HepG2 (cell line): ENCODE data around the gene MTFP1. TPM values are rescaled to one million over a fixed set of nuclear protein-coding genes. Genes with fewer than 3 reads are reported as not detected.

Source experiments
- ATAC-seq: fragments of 200-7000 bp; cut with Tn5 transposase; 3 replicates; pipeline ENCODE4 v1.9.1; 2020; ENCODE audit warnings: mild to moderate bottlenecking, moderate library complexity
- Bru-seq: library from RNA; stranded (reverse); fragments of 400-500 nt; gene quantifications from one replicate; lab custom pipeline; 2021; lab: Mats Ljungman, UMichigan
- BruChase-seq, 2 experiments: library from RNA; stranded (reverse); fragments of 400-500 nt; gene quantifications; one replicate each; lab custom pipeline; 2021; lab: Mats Ljungman, UMichigan
- BruUV-seq: library from RNA; stranded (reverse); fragments of 400-500 nt; replicated peaks from 2 replicates; lab custom pipeline; 2021; lab: Mats Ljungman, UMichigan
- CTCF ChIA-PET: fragments of 300-600 bp; formaldehyde crosslinking; extraction: SDS; loops from one replicate; lab custom pipeline; 2021; ENCODE audit warnings: low total read pairs, inconsistent platforms, low intra/inter-chr PET ratio; lab: Yijun Ruan, JAX
- POLR2A ChIA-PET: fragments of 350-600 bp; sonication (Branson Sonifier 250); formaldehyde crosslinking; loops from one replicate; lab custom pipeline; 2020; ENCODE audit warnings: antibody characterized with exemption, inconsistent platforms; lab: Yijun Ruan, JAX
- DNase-seq: peaks from one replicate; pipeline ENCODE4 v3.0.0-alpha.2; 2015; ENCODE audit warnings: low spot score
- FAIRE-seq: peaks from 3 replicates; lab custom pipeline; 2011; peaks lifted over from hg19 to GRCh38; lab: Jason Lieb, UNC
- H2AFZ ChIP-seq: one replicate; pipeline ENCODE4 v1.6.1; 2011; ENCODE audit warnings: low read length, inconsistent platforms
- H3K27ac ChIP-seq: fragments of 300-600 bp; 3 replicates; pipeline ENCODE4 v1.8.0; 2011; ENCODE audit warnings: mixed run types, mild to moderate bottlenecking, mixed read lengths, low read length, inconsistent platforms; ENCODE audit not compliant: insufficient read depth; ENCODE audit errors: extremely low read length
- H3K27me3 ChIP-seq, 2 experiments: fragments of 200-600 bp in 1 of 2; 2 replicates in 1 of 2; 3 replicates in 1 of 2; pipeline versions ENCODE4 v1.6.0 to v1.8.0; 2011; ENCODE audit warnings: low read length in 2 of 2, mild to moderate bottlenecking in 2 of 2, moderate library complexity in 2 of 2, inconsistent platforms in 1 of 2; ENCODE audit not compliant: insufficient read depth in 2 of 2, control insufficient read depth in 1 of 2
- H3K36me3 ChIP-seq, 2 experiments: fragments of 200-600 bp in 1 of 2; replicated peaks in 1 of 2; 2 replicates in 1 of 2; 3 replicates in 1 of 2; pipeline versions ENCODE4 v1.5.1 to v1.8.0; 2011; ENCODE audit warnings: low read length in 2 of 2, inconsistent platforms in 1 of 2; ENCODE audit not compliant: insufficient read depth in 2 of 2, control insufficient read depth in 1 of 2
- H3K4me1 ChIP-seq: 2 replicates; pipeline ENCODE4 v1.5.1; 2012; ENCODE audit warnings: low read length, inconsistent platforms; ENCODE audit not compliant: insufficient read depth
- H3K4me2 ChIP-seq: 2 replicates; pipeline ENCODE4 v1.6.0; 2011; ENCODE audit warnings: low read depth, low read length, inconsistent platforms
- H3K4me3 ChIP-seq, 3 experiments: fragments of 200-600 bp in 1 of 3; sonication (generic), shearing (Covaris generic) in 1 of 3; replicated peaks in 1 of 3; 2 replicates each; pipeline ENCODE4 v1.5.1; 2011 to 2016; ENCODE audit warnings: low read length in 3 of 3, inconsistent platforms in 2 of 3, low read depth in 2 of 3, mild to moderate bottlenecking in 2 of 3, control low read depth in 1 of 3, mixed read lengths in 1 of 3; ENCODE audit not compliant: insufficient read depth in 1 of 3
- H3K79me2 ChIP-seq: one replicate; pipeline ENCODE4 v1.6.1; 2011; ENCODE audit warnings: low read length, inconsistent platforms; ENCODE audit not compliant: insufficient read depth
- H3K9ac ChIP-seq: 2 replicates; pipeline ENCODE4 v1.6.0; 2011; ENCODE audit warnings: mild to moderate bottlenecking, low read depth, low read length, inconsistent platforms; ENCODE audit not compliant: insufficient read depth
- H3K9me3 ChIP-seq: 2 replicates; pipeline ENCODE4 v1.5.1; 2012; ENCODE audit warnings: mild to moderate bottlenecking, low read length
- H4K20me1 ChIP-seq: 2 replicates; pipeline ENCODE4 v1.6.0; 2011; ENCODE audit warnings: inconsistent platforms, mild to moderate bottlenecking, low read length, moderate library complexity; ENCODE audit not compliant: insufficient read depth
- CBX5 ChIP-seq: sonication (generic); formaldehyde crosslinking; IDR thresholded peaks from 2 replicates; pipeline ENCODE4 v1.4.0; 2020; ENCODE audit warnings: missing genetic modification reagents, borderline replicate concordance
- DMAP1 ChIP-seq: IDR thresholded peaks from 2 replicates; pipeline ENCODE4 v1.6.1; 2016
- FOXA1 ChIP-seq, 2 experiments: fragments of 450-650 bp in 1 of 2; sonication (generic) in 1 of 2; formaldehyde crosslinking in 1 of 2; IDR thresholded peaks; 2 replicates each; pipeline versions ENCODE4 v1.4.0 to v1.6.1; 2016 to 2020; ENCODE audit warnings: missing genetic modification reagents in 1 of 2
- KMT2B ChIP-seq: IDR thresholded peaks from 2 replicates; pipeline ENCODE4 v1.6.1; 2016; ENCODE audit warnings: missing genetic modification reagents, missing compliant biosample characterization
- SRF ChIP-seq: IDR thresholded peaks from 2 replicates; pipeline ENCODE4 v1.6.1; 2011; ENCODE audit warnings: mild to moderate bottlenecking, low read depth, low read length, moderate library complexity
- U2AF2 ChIP-seq: fragments of 200-400 bp; formaldehyde crosslinking; IDR thresholded peaks from 2 replicates; pipeline ENCODE4 v1.6.1; 2017; ENCODE audit warnings: low read depth, mild to moderate bottlenecking, low read length
- ZNF432 ChIP-seq: sonication (generic); formaldehyde crosslinking; IDR thresholded peaks from 2 replicates; pipeline ENCODE4 v1.5.0; 2020; ENCODE audit warnings: missing genetic modification reagents, mild to moderate bottlenecking, borderline replicate concordance
- ZNF530 ChIP-seq: sonication (generic); formaldehyde crosslinking; IDR thresholded peaks from 2 replicates; pipeline ENCODE4 v1.5.0; 2020; ENCODE audit warnings: low read depth, mild to moderate bottlenecking, missing genetic modification reagents
- ZNF547 ChIP-seq: sonication (generic); formaldehyde crosslinking; IDR thresholded peaks from 2 replicates; pipeline ENCODE4 v1.5.1; 2020; ENCODE audit warnings: mild to moderate bottlenecking, missing genetic modification reagents
- ZNF552 ChIP-seq: sonication (generic); formaldehyde crosslinking; IDR thresholded peaks from 2 replicates; pipeline ENCODE4 v1.9.0; 2022; ENCODE audit warnings: missing genetic modification reagents, mild to moderate bottlenecking, borderline replicate concordance
- ZNF761 ChIP-seq: sonication (generic); formaldehyde crosslinking; conservative IDR thresholded peaks from 2 replicates; pipeline ENCODE4 v1.4.0; 2020; ENCODE audit warnings: mild to moderate bottlenecking, missing genetic modification reagents
- ZNF782 ChIP-seq: sonication (generic); formaldehyde crosslinking; IDR thresholded peaks from 2 replicates; pipeline ENCODE4 v1.4.0; 2020; ENCODE audit warnings: missing genetic modification reagents, mild to moderate bottlenecking, borderline replicate concordance
- ZSCAN25 ChIP-seq: sonication (generic); formaldehyde crosslinking; IDR thresholded peaks from 2 replicates; pipeline ENCODE4 v1.8.0; 2022; ENCODE audit warnings: mild to moderate bottlenecking, missing genetic modification reagents
- WGBS: methylation state at CpG from one replicate; pipeline ENCODE4 v1.1.6; 2017; ENCODE audit warnings: low lambda C conversion rate; 5-methylcytosine and 5-hydroxymethylcytosine counted together
- in situ Hi-C: cut with HindIII; loops from 2 replicates; pipeline ENCODE4 v1.10.0; 2017; ENCODE audit warnings: low pct_unique_long_range_greater_than_20kb; ENCODE audit not compliant: extremely low pct_ligation_motif_present
- intact Hi-C: fragments of 100-400 bp; cut with micrococcal nuclease; formaldehyde crosslinking; loops from one replicate; pipeline ENCODE4 v1.10.0; 2022; ENCODE audit not compliant: unreplicated experiment
- long read RNA-seq, 2 experiments: library from RNA in 1 of 2; library from polyadenylated mRNA in 1 of 2; stranded (forward) in 1 of 2; unstranded in 1 of 2; transcript quantifications; one replicate each; pipeline ENCODE4 v2.0.0, GENCODE V29; 2019 to 2022
- polyA minus RNA-seq, 3 experiments: library from RNA; depleted of rRNA, polyadenylated mRNA; stranded (reverse); fragments of >200 nt; gene quantifications; 2 replicates each; pipeline ENCODE4 v1.2.3, GENCODE V29; 2011; ENCODE audit warnings: low replicate concordance in 1 of 3
- polyA plus RNA-seq, 8 experiments: library from polyadenylated mRNA; depleted of rRNA in 3 of 8; stranded (reverse) in 7 of 8; unstranded in 1 of 8; fragments of >200 nt; fragmentation: Illumina TruSeq in 4 of 8; extraction: Trizol in 4 of 8; gene quantifications; 2 replicates each; pipeline versions ENCODE4 v1.2.1 to v1.2.3, GENCODE V29; 2011 to 2016; ENCODE audit warnings: low read depth in 4 of 8, missing spikeins in 1 of 8, mixed read lengths in 1 of 8; ENCODE audit not compliant: insufficient read depth in 1 of 8
- total RNA-seq, 5 experiments: library from RNA; depleted of rRNA; stranded (reverse); fragments of >200 nt; fragmentation: Illumina TruSeq; extraction: Trizol; gene quantifications; 2 replicates each; pipeline ENCODE4 v1.2.3, GENCODE V29; 2016; ENCODE audit warnings: low read depth in 1 of 5
- TF ChIP-seq, protein P1 (sequence below): IDR thresholded peaks from 2 replicates; pipeline ENCODE4 v1.6.1; 2012; ENCODE audit warnings: low read depth, low read length, improper control_type of control experiment

MTFP1 gene, protein sequence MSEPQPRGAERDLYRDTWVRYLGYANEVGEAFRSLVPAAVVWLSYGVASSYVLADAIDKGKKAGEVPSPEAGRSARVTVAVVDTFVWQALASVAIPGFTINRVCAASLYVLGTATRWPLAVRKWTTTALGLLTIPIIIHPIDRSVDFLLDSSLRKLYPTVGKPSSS
- 40.3 and 45.6 TPM in 2 replicates for total RNA-seq (2016; rRNA removed; fragmentation: Illumina TruSeq; extraction: Trizol)
- 33.4 and 35.3 TPM in 2 replicates for total RNA-seq (2016; cell fraction: cytosol; rRNA removed; fragmentation: Illumina TruSeq; extraction: Trizol; ENCODE audit: low read depth)
- total RNA-seq (2016; cell fraction: insoluble cytoplasmic fraction; rRNA removed; fragmentation: Illumina TruSeq; extraction: Trizol): 40.9 and 46.1 TPM in 2 replicates
- 44.5 and 56.8 TPM in 2 replicates for total RNA-seq (2016; cell fraction: membrane; rRNA removed; fragmentation: Illumina TruSeq; extraction: Trizol)
- 24.5 and 30.0 TPM in 2 replicates for total RNA-seq (2016; cell fraction: nucleus; rRNA removed; fragmentation: Illumina TruSeq; extraction: Trizol)
- polyA plus RNA-seq (2011; rRNA removed): 29.5 TPM in 2 replicates
- 33.0 and 55.8 TPM in 2 replicates for polyA plus RNA-seq (2011; cell fraction: cytosol; rRNA removed)
- 33.3 and 33.4 TPM in 2 replicates for polyA plus RNA-seq (2011; cell fraction: nucleus; rRNA removed)
- polyA plus RNA-seq (2012): 16.5 and 23.5 TPM in 2 replicates
- polyA plus RNA-seq (2016; cell fraction: cytosol; fragmentation: Illumina TruSeq; extraction: Trizol; ENCODE audit: low read depth): 26.8 and 41.3 TPM in 2 replicates
- polyA plus RNA-seq (2016; cell fraction: insoluble cytoplasmic fraction; fragmentation: Illumina TruSeq; extraction: Trizol; ENCODE audit: low read depth): 32.6 and 35.9 TPM in 2 replicates
- 36.2 and 46.2 TPM in 2 replicates for polyA plus RNA-seq (2016; cell fraction: membrane; fragmentation: Illumina TruSeq; extraction: Trizol; ENCODE audit: low read depth)
- polyA plus RNA-seq (2016; cell fraction: nucleus; fragmentation: Illumina TruSeq; extraction: Trizol; ENCODE audit: insufficient read depth, low read depth): 42.3 and 44.8 TPM in 2 replicates
- polyA minus RNA-seq (2011; rRNA and poly(A)+ RNA removed; ENCODE audit: low replicate concordance): 41.9 and 45.1 TPM in 2 replicates
- polyA minus RNA-seq (2011; cell fraction: cytosol; rRNA and poly(A)+ RNA removed): 13.7 and 14.0 TPM in 2 replicates
- polyA minus RNA-seq (2011; cell fraction: nucleus; rRNA and poly(A)+ RNA removed): 5.2 and 9.7 TPM in 2 replicates
- Bru-seq, nascent RNA: percentile 47 among the genes with signal in this experiment
- BruChase-seq, experiment 1, labeled RNA remaining after a 6-hour chase: percentile 69 among the genes with signal in this experiment
- percentile 54 among the genes with signal in this experiment for BruChase-seq, experiment 2, labeled RNA remaining after a 2-hour chase
- long read RNA-seq, experiment 1, transcript MTFP1-202 (3 exons, 891 nt): minor isoform, 9 of 104 reads
- long read RNA-seq, experiment 1, transcript MTFP1-203 (4 exons, 912 nt): minor isoform, 12 of 104 reads
- long read RNA-seq, experiment 1, transcript MTFP1-201 (4 exons, 1,370 nt): major isoform, 63 of 104 reads
- long read RNA-seq, experiment 1, partial matches to known transcripts: 9 of 104 reads
- long read RNA-seq, experiment 1, other reads (novel, unspliced or antisense): 8 of 104 reads
- long read RNA-seq, experiment 2, transcript MTFP1-201 (4 exons, 1,370 nt): major isoform, 49 of 68 reads
- long read RNA-seq, experiment 2, transcript MTFP1-203 (4 exons, 912 nt): minor isoform, 5 of 68 reads
- long read RNA-seq, experiment 2, partial matches to known transcripts: 2 of 68 reads
- long read RNA-seq, experiment 2, other reads (novel, unspliced or antisense): 6 of 68 reads

- Histone ChIP-seq H3K4me2 (peak within 1 kb of the TSS; percentile 99), H3K4me1 (peaks cover 39% of the 10 kb centered on the region), H3K27me3 (no peaks in the 10 kb centered on the region), H3K36me3 (peaks cover 0 to 5% of the 10 kb centered on the region in 2 experiments; a peak in 2 of 5 replicates), H3K9me3 (no peaks in the 10 kb centered on the region), H3K79me2 (peaks cover 13% of the 10 kb centered on the region), H3K4me3 (peak within 1 kb of the TSS; percentile 68 to 89 (median 68)), H3K9ac (peak within 1 kb of the TSS; percentile 68), H2AFZ (peak within 1 kb of the TSS; percentile 64), H4K20me1 (no peaks in the 10 kb centered on the region), H3K27ac (peak within 1 kb of the TSS; percentile 70)
- ATAC-seq (peak; percentile 30), FAIRE-seq (no peak), DNase-seq (peak; percentile 66)
- intact Hi-C loops (loop anchor here (1.0 kb wide), 1 partner anchor 35 kb away; no protein-coding TSS in a partner anchor), in situ Hi-C loops (loop anchor here (5.0 kb wide), 1 partner anchor 34 kb away; no protein-coding TSS in a partner anchor)
- BruUV-seq: TSS peak; percentile 26
- whole genome bisulfite sequencing: 35% methylated on average over 11 of the region's 61 CpGs
- POLR2A ChIA-PET: interaction anchor here (1.0 to 7.2 kb wide), 3 partner anchors 12 to 38 kb away, joined by 3 to 164 read pairs (median 5); partner anchors contain the start of genes RNF215 and SEC14L2
- CTCF ChIA-PET: interaction anchor here (0.8 to 2.5 kb wide), 4 partner anchors 35 to 98 kb away, joined by 3 to 43 read pairs (median 4); partner anchors contain the start of gene RNF215
- no peak for TF ChIP-seq U2AF2
- TF ChIP-seq DMAP1 (CRISPR knock-in tag): peak; percentile 78; the same call in 1 of the 2 replicates
- TF ChIP-seq CBX5 (CRISPR knock-in tag): peak; percentile 45; the same call in 1 of the 2 replicates
- TF ChIP-seq ZNF547: 0 out of 2 replicates have a peak, but pooled peaks have one; percentile 50
- TF ChIP-seq FOXA1 (IDR thresholded peaks at IDR 0.05): no peak
- TF ChIP-seq FOXA1 (CRISPR knock-in tag; IDR thresholded peaks at IDR 0.05): no peak
- 0 out of 2 replicates have a peak, but pooled peaks have one; percentile 15 for TF ChIP-seq KMT2B (CRISPR knock-in tag)
- no peak for TF ChIP-seq ZNF530 (CRISPR knock-in tag)
- 0 out of 2 replicates have a peak, but pooled peaks have one; percentile 27 for TF ChIP-seq ZNF432
- no peak for TF ChIP-seq SRF
- 0 out of 2 replicates have a peak, but pooled peaks have one; percentile 28 for TF ChIP-seq ZSCAN25 (CRISPR knock-in tag)
- TF ChIP-seq, protein P1, sequence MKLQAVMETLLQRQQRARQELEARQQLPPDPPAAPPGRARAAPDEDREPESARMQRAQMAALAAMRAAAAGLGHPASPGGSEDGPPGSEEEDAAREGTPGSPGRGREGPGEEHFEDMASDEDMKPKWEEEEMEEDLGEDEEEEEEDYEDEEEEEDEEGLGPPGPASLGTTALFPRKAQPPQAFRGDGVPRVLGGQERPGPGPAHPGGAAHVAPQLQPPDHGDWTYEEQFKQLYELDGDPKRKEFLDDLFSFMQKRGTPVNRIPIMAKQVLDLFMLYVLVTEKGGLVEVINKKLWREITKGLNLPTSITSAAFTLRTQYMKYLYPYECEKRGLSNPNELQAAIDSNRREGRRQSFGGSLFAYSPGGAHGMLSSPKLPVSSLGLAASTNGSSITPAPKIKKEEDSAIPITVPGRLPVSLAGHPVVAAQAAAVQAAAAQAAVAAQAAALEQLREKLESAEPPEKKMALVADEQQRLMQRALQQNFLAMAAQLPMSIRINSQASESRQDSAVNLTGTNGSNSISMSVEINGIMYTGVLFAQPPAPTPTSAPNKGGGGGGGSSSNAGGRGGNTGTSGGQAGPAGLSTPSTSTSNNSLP: no peak
- TF ChIP-seq ZNF552 (CRISPR knock-in tag): no peak
- 0 out of 2 replicates have a peak, but pooled peaks have one; percentile 29 for TF ChIP-seq ZNF761 (CRISPR knock-in tag)
- no peak for TF ChIP-seq ZNF782 (CRISPR knock-in tag)
Measured at GRCh38 chr22:30425616-30426387, at the start of gene MTFP1. Gene MTFP1, plus strand, starts transcription at chr22:30425768. Its CDS starts 112 bp downstream, at chr22:30425880.
